ENCODE measurements around the gene LARGE2.

- TF ChIP-seq CTCF (IDR thresholded peaks at IDR 0.05) (no peak), EP300 (IDR thresholded peaks at IDR 0.05) (no peak)
These were observed 9.8 kb downstream of the LARGE2 start for GRCh38 chr11:45932217-45932616.
